Progenitor cell of endocrine pancreas (in vitro differentiated cells): Measurements from ENCODE around the gene CELF1. TPM values are rescaled to one million over a fixed set of nuclear protein-coding genes. Genes with fewer than 3 reads are reported as not detected.
"Not testable (repeated sequence)": the region's sequence is repeated elsewhere in the genome, so short reads cannot be mapped to it uniquely, and the experiment has no call there.

Experiments
- DNase-seq: peaks from one replicate; pipeline ENCODE4 v3.0.0; 2021; ENCODE audit warnings: low spot score; ENCODE audit not compliant: unreplicated experiment
- H3K27ac Mint-ChIP-seq: 2 replicates; pipeline ENCODE4 v1.8.0; 2021; ENCODE audit warnings: mild to moderate bottlenecking, moderate library complexity, mixed read lengths
- H3K27me3 Mint-ChIP-seq: 2 replicates; pipeline ENCODE4 v1.8.0; 2021; ENCODE audit warnings: mixed read lengths
- H3K36me3 Mint-ChIP-seq: 2 replicates; pipeline ENCODE4 v1.8.0; 2022; ENCODE audit warnings: mixed read lengths; ENCODE audit not compliant: insufficient read depth
- H3K4me1 Mint-ChIP-seq: 2 replicates; pipeline ENCODE4 v1.8.0; 2021; ENCODE audit warnings: low read depth, mixed read lengths
- H3K4me3 Mint-ChIP-seq: 2 replicates; pipeline ENCODE4 v1.8.0; 2021; ENCODE audit warnings: low read depth, mild to moderate bottlenecking, moderate library complexity, mixed read lengths
- H3K9me3 Mint-ChIP-seq: 2 replicates; pipeline ENCODE4 v1.8.0; 2021; ENCODE audit warnings: low read depth, mixed read lengths
- total RNA-seq: library from RNA; stranded (reverse); gene quantifications from 2 replicates; pipeline ENCODE4 v1.2.1, GENCODE V29; 2021
- TF ChIP-seq, protein P1 (sequence below): fragments of 200-600 bp; sonication (generic); IDR thresholded peaks from one replicate; pipeline ENCODE4 v1.5.0; 2021; ENCODE audit warnings: antibody characterized with exemption, mild to moderate bottlenecking; ENCODE audit not compliant: unreplicated experiment

Gene CELF1
- total RNA-seq, 1 donor from 2014 or later, result 161 TPM

DNA sequence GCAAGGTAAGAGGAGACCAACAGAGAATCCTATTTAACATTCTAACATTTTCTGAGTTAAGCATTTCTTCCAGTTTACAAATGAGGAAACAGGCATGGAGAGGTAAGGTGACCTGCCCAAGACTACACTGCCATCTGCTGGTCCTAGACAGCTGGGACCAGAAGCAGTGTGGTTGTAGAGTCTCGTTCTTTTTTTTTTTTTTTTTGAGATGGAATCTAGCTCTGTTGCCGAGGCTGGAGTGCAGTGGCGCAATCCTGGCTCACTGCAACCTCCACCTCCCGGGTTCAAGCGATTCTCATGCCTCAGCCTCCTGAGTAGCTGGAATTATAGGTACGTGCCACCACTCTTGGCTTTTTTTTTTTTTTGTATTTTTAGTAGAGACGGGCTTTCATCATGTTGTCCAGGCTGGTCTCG is 98.7 kb downstream of the CELF1 start:
- not testable (repeated sequence) for H3K4me3 Mint-ChIP-seq, H3K36me3 Mint-ChIP-seq
- DNase-seq, result peak; percentile 25

DNA sequence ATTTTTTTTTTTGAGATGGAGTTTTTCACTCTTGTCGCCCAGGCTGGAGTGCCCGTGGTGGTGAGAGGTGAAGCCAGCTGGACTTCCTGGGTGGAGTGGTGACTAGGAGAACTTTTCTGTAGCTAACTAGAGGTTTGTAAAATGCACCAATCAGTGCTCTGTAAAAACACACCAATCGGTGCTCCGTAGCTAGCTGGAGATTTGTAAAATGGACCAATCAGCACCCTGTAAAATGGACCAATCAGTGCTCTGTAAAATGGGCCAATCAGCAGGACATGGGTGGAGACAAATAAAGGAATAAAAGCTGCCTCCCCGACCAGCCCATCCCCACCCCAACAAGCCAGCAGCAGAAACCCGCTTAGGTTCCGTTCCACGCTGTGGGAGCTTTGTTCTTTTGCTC is 99.6 kb downstream of the CELF1 start:
- Mint-ChIP-seq H3K4me3 (no peak overlapping the region), H3K9me3 (no peaks in the 10 kb centered on the region), H3K36me3 (no peaks in the 10 kb centered on the region), H3K27ac (no peak overlapping the region), H3K4me1 (no peaks in the 10 kb centered on the region), H3K27me3 (no peaks in the 10 kb centered on the region)
- TF ChIP-seq, protein P1, sequence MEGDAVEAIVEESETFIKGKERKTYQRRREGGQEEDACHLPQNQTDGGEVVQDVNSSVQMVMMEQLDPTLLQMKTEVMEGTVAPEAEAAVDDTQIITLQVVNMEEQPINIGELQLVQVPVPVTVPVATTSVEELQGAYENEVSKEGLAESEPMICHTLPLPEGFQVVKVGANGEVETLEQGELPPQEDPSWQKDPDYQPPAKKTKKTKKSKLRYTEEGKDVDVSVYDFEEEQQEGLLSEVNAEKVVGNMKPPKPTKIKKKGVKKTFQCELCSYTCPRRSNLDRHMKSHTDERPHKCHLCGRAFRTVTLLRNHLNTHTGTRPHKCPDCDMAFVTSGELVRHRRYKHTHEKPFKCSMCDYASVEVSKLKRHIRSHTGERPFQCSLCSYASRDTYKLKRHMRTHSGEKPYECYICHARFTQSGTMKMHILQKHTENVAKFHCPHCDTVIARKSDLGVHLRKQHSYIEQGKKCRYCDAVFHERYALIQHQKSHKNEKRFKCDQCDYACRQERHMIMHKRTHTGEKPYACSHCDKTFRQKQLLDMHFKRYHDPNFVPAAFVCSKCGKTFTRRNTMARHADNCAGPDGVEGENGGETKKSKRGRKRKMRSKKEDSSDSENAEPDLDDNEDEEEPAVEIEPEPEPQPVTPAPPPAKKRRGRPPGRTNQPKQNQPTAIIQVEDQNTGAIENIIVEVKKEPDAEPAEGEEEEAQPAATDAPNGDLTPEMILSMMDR, result no peak
- no peak for DNase-seq

More for the DNA sequence above, 98.7 kb downstream of the CELF1 start:
- H3K27me3 Mint-ChIP-seq, H3K4me1 Mint-ChIP-seq, H3K9me3 Mint-ChIP-seq, H3K27ac Mint-ChIP-seq: not testable (repeated sequence)
- TF ChIP-seq, protein P1, result peak; percentile 73

DNA sequence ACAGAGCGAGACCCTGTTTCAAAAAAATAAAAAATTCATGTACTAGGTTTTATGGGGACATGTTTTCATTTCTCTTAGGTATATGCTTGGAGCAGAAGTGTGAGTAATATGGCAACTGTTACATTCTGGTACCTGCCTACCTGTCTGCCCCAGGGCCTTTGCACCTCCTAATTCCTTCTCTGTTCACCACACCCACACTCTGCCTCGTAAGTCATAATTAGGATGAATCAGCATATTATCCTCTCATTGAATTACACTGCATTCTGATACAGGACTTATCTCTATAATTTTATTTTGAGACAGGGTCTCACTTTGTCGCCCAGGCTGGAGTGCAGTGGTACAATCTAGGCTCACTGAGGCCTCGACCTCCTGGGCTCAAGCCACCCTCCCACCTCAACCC is 100.9 kb downstream of the CELF1 start:
- DNase-seq, result no peak
- Mint-ChIP-seq H3K9me3 (no peaks in the 10 kb centered on the region), H3K4me3 (no peak overlapping the region), H3K27me3 (no peaks in the 10 kb centered on the region), H3K36me3 (no peaks in the 10 kb centered on the region), H3K27ac (no peak overlapping the region), H3K4me1 (no peaks in the 10 kb centered on the region)
- TF ChIP-seq, protein P1, result no peak

DNA sequence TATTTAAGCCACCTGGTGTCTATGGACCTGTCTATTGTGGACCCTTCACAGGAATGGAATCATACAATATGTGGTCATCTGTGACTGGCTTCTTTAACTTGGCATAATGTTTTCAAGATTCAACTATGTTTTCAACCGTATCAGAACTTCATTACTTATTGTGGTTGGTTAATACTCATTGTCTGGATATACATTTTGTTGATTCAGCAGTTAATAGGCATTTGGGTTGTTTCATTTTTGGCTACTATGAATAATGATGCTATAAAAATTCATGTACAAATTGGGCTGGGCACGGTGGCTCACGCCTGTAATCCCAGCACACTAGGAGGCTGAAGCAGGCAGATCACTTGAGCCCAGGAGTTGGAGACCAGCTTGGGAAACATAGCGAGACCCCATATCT is 101.5 kb downstream of the CELF1 start:
- no peaks in the 10 kb centered on the region for H3K9me3 Mint-ChIP-seq
- no peaks in the 10 kb centered on the region for H3K27me3 Mint-ChIP-seq
- no peaks in the 10 kb centered on the region for H3K36me3 Mint-ChIP-seq
- no peak overlapping the region for H3K4me3 Mint-ChIP-seq
- no peaks in the 10 kb centered on the region for H3K4me1 Mint-ChIP-seq
- TF ChIP-seq, protein P1, result no peak
- no peak overlapping the region for H3K27ac Mint-ChIP-seq
- no peak for DNase-seq

DNA sequence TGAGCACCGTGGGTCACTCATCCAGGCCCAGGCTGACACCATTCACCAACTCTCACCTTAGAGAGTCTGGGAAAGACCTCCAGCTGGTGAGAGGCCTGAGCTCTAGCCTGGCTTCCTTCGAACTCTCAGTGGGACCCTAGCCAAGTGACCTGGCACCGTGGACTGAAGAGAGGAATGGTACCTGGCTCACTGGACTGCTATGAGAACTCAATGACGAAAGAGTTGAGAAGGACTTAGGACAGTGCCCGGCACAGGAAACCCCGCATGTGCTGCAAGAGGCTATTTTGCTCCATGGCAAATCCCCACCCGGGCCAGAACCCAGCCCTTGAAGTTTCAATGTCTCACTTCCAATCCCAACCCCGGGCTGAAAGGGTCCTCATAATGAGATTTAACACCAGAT is 103.4 kb downstream of the CELF1 start:
- Mint-ChIP-seq H3K4me3 (no peak overlapping the region), H3K4me1 (no peaks in the 10 kb centered on the region), H3K27ac (no peak overlapping the region), H3K9me3 (no peaks in the 10 kb centered on the region), H3K27me3 (no peaks in the 10 kb centered on the region), H3K36me3 (no peaks in the 10 kb centered on the region)
- DNase-seq, result no peak
- TF ChIP-seq, protein P1, result no peak
